ENCODE results near the gene TENM4. TPM values are rescaled to one million over a fixed set of nuclear protein-coding genes. Genes with fewer than 3 reads are reported as not detected.

The TENM4 gene
- total RNA-seq, 2 donors from 2014 or later: 68.2 to 130 TPM

GRCh38 chr11:78768971-78769370 lies 671.9 kb downstream of the TENM4 start:
- H3K27me3 Mint-ChIP-seq (ENCODE audit: insufficient read depth): no peaks in the 10 kb centered on the region
- Histone ChIP-seq H3K9me3 (ENCODE audit: control insufficient read depth, low read length) (no peaks in the 10 kb centered on the region), H3K9ac (ENCODE audit: extremely low read depth, low read length, poor library complexity, severe bottlenecking) (no peak overlapping the region), H3K27ac (ENCODE audit: low read depth, low read length) (no peak overlapping the region), H3K36me3 (ENCODE audit: control insufficient read depth, insufficient read depth, low read length) (peaks cover 4% of the 10 kb centered on the region), H3K27me3 (ENCODE audit: control insufficient read depth, insufficient read depth, low read length, poor library complexity, severe bottlenecking) (no peaks in the 10 kb centered on the region), H3K4me3 (ENCODE audit: low read length) (no peak overlapping the region), H3K4me1 (ENCODE audit: control insufficient read depth, insufficient read depth, low read length) (no peaks in the 10 kb centered on the region)
- no peak for TF ChIP-seq CTCF (conservative IDR thresholded peaks at IDR 0.05)
- no peak overlapping the region for H3K4me3 Mint-ChIP-seq
- no peaks in the 10 kb centered on the region for H3K9me3 Mint-ChIP-seq
- no peak overlapping the region for H3K27ac Mint-ChIP-seq
- peaks cover 7% of the 10 kb centered on the region for H3K4me1 Mint-ChIP-seq
- WGBS, 2 experiments (ENCODE audit: insufficient coverage in 1 of 2, insufficient read length in 1 of 2): 82 to 94% methylated on average over 4 to 5 of the region's 5 CpGs
- DNase-seq: no peak
- H3K36me3 Mint-ChIP-seq (ENCODE audit: low read depth): peaks cover 46% of the 10 kb centered on the region

- WGBS, 2 experiments (ENCODE audit: insufficient coverage in 1 of 2, insufficient read length in 1 of 2): 92 to 93% methylated on average over 2 to 3 of the region's 3 CpGs
- Histone ChIP-seq H3K4me1 (ENCODE audit: control insufficient read depth, insufficient read depth, low read length) (no peaks in the 10 kb centered on the region), H3K27me3 (ENCODE audit: control insufficient read depth, insufficient read depth, low read length, poor library complexity, severe bottlenecking) (no peaks in the 10 kb centered on the region), H3K27ac (ENCODE audit: low read depth, low read length) (no peak overlapping the region), H3K36me3 (ENCODE audit: control insufficient read depth, insufficient read depth, low read length) (peaks cover 4% of the 10 kb centered on the region), H3K9ac (ENCODE audit: extremely low read depth, low read length, poor library complexity, severe bottlenecking) (no peak overlapping the region), H3K9me3 (ENCODE audit: control insufficient read depth, low read length) (no peaks in the 10 kb centered on the region), H3K4me3 (ENCODE audit: low read length) (no peak overlapping the region)
- Mint-ChIP-seq H3K4me1 (peaks cover 7% of the 10 kb centered on the region), H3K9me3 (no peaks in the 10 kb centered on the region), H3K4me3 (no peak overlapping the region), H3K27ac (no peak overlapping the region), H3K36me3 (ENCODE audit: low read depth) (peaks cover 51% of the 10 kb centered on the region), H3K27me3 (ENCODE audit: insufficient read depth) (no peaks in the 10 kb centered on the region)
- no peak for TF ChIP-seq CTCF (conservative IDR thresholded peaks at IDR 0.05)
- no peak for DNase-seq
These were observed 672.5 kb downstream of the TENM4 start for GRCh38 chr11:78768345-78768744.

- Mint-ChIP-seq H3K4me1 (peaks cover 7% of the 10 kb centered on the region), H3K27ac (no peak overlapping the region), H3K36me3 (ENCODE audit: low read depth) (peaks cover 53% of the 10 kb centered on the region), H3K4me3 (no peak overlapping the region), H3K27me3 (ENCODE audit: insufficient read depth) (no peaks in the 10 kb centered on the region), H3K9me3 (no peaks in the 10 kb centered on the region)
- H3K9ac ChIP-seq (ENCODE audit: extremely low read depth, low read length, poor library complexity, severe bottlenecking): no peak overlapping the region
- TF ChIP-seq CTCF (conservative IDR thresholded peaks at IDR 0.05): no peak
- no peaks in the 10 kb centered on the region for H3K4me1 ChIP-seq (ENCODE audit: control insufficient read depth, insufficient read depth, low read length)
- peaks cover 4% of the 10 kb centered on the region for H3K36me3 ChIP-seq (ENCODE audit: control insufficient read depth, insufficient read depth, low read length)
- no peaks in the 10 kb centered on the region for H3K9me3 ChIP-seq (ENCODE audit: control insufficient read depth, low read length)
- DNase-seq: no peak
- no peaks in the 10 kb centered on the region for H3K27me3 ChIP-seq (ENCODE audit: control insufficient read depth, insufficient read depth, low read length, poor library complexity, severe bottlenecking)
- H3K27ac ChIP-seq (ENCODE audit: low read depth, low read length): no peak overlapping the region
- H3K4me3 ChIP-seq (ENCODE audit: low read length): no peak overlapping the region
- 97 to 98% methylated on average over 6 to 8 of the region's 8 CpGs for WGBS, 2 experiments (ENCODE audit: insufficient coverage in 1 of 2, insufficient read length in 1 of 2)
These were observed 673.5 kb downstream of the TENM4 start for GRCh38 chr11:78767027-78767932.

Measured in endodermal cell (in vitro differentiated cells).